IPS-NIHi11 (cell line): ENCODE measurements around the gene PDGFRA.
A peak's percentile ranks its signal among the peaks of the same experiment; 100 is the strongest.

Experiments
- DNase-seq: peaks from one replicate; pipeline ENCODE4 v3.0.0; 2012; ENCODE audit warnings: mixed read lengths, low spot score

PDGFRA gene

GRCh38 chr4:54256491-54257486 is 27.7 kb downstream of the PDGFRA start:
- DNase-seq: no peak

DNA sequence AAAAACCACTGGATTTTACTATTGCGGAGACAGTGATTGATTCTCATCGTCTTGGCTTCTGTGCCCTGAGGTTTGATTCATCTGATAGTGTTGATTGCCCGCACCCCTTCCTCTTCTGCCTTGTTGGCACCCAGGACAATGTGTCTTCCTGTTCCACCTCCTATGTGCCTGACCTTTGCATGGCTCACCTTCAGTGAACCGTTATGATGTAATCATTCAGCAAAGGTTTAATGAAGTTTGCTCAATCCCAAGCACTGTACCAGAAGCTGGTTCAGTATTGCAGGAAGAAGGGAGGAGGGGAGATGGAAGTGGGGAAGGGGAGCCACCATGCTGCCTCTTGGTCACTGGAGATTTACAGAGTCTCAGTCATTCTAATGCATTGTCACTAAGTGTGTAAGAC is 36.3 kb downstream of the PDGFRA start:
- no peak for DNase-seq

- DNase-seq: no peak
Measured at GRCh38 chr4:54268151-54268550, 39.1 kb downstream of the PDGFRA start.

DNA sequence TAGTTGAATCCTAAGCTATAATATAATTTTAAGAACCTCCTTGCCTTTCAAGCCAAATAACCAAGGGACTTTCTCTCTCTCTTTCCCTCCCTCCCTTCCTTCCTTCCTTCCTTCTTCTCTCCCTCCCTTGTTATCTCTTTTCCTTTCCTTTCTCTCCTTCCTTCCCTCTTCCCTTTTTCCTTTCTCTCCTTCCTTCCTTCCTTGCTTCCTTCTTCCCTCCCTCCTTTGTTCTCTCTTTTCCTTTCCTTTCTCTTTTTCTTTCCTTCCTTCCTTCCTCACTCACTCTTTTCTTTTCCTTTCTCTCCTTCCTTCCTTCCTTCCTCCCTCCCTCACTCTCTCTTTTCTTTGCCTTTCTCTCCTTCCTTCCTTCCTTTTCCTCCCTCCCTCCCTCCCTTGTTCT is 42.4 kb downstream of the PDGFRA start:
- DNase-seq: no peak

DNA sequence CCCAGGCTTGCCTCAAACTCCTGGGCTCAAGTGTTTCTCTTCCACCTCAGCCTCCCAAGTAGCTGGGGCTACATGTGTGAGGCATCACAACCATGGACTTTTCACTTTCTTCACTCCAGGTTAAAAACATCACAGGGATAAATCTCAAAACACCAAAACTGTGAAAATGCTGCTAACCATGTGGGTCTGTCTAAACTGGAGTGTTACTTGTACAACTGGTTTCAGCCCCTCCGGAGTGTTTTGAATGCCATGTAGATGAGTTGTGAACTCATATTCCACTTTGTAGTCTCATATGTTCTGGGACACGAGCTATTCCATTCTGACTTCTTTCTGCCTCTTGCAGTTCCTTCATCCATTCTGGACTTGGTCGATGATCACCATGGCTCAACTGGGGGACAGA is 43.0 kb downstream of the PDGFRA start:
- no peak for DNase-seq

DNA sequence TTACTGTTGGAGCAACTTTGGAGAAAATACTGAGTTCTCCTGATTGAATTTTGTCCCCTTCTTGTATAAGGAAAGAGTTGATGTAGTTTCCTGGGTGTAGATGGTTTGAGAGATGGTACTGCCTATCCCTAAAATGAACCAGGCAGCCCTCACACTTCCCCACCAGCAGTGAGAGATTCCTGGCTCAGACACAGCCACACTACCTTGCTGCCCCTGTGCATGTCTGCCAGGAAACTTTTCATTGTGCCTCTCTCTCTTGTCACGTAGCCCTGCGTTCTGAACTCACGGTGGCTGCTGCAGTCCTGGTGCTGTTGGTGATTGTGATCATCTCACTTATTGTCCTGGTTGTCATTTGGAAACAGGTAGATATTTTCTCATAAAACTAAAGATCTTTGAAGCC is 45.2 kb downstream of the PDGFRA start:
- no peak for DNase-seq

- DNase-seq: no peak
Measured at GRCh38 chr4:54274795-54275665, 45.9 kb downstream of the PDGFRA start.

- DNase-seq: no peak
Measured at GRCh38 chr4:54276641-54277430, 47.7 kb downstream of the PDGFRA start.

DNA sequence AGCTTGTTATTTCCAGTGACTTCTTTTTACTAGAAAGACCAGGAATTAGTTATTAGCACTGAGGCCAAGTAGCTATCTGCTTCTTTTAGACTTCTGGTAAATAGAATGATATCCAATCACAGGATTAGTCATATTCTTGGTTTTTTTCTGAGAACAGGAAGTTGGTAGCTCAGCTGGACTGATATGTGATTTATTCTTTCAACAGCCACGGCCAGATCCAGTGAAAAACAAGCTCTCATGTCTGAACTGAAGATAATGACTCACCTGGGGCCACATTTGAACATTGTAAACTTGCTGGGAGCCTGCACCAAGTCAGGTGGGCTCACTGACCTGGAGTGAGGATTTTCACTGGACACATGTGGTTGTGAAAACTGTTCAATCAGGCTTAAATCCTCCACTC is 48.6 kb downstream of the PDGFRA start:
- DNase-seq: no peak

DNA sequence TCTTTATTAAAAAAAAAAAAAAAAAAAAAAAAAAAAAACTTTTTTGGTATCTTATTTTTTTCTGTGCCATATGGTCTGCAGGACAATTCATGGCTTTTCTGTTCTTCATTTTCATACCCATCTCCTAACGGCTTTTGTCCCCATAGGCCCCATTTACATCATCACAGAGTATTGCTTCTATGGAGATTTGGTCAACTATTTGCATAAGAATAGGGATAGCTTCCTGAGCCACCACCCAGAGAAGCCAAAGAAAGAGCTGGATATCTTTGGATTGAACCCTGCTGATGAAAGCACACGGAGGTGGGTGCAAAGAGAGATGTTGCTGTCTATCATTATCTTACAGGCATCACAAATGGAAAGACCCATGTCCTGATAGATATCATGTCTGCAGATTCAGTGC is 49.1 kb downstream of the PDGFRA start:
- peak; percentile 19 for DNase-seq

DNA sequence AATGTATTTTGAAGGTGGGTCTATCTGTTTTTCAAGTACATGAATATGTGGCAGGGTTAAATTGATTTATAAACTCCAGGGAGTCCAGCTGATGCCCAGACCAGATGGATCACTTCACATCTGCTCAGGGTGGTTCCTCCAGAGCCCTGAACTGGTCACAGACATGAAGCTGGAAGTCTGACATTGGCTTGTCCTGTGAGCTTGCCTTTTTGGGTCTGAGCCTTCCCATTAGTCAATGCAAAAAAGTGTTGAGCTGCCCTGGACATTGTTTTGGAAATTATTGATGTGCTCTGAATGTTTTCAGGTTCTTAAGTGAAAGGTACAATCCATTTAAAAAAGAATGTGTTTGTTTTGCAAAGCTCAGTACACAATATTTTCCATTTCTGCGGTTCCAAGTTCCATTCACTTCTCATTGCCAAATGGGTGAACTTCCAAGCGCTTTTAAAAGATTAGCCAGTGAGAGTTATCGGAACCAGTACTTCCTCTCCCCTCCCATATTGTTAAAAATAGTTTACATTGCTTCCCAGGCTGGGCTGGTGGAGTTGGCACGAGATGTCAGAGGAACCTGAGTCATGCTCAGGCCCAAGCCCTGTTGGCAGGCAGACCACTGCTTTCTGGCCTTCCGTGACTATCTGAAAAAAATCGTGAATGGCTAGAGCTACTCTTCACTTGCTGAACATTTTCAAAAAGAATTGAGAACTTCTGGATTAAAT is 52.1 kb downstream of the PDGFRA start:
- no peak for DNase-seq

- no peak for DNase-seq
Measured at GRCh38 chr4:54282837-54283236, 53.7 kb downstream of the PDGFRA start.

DNA sequence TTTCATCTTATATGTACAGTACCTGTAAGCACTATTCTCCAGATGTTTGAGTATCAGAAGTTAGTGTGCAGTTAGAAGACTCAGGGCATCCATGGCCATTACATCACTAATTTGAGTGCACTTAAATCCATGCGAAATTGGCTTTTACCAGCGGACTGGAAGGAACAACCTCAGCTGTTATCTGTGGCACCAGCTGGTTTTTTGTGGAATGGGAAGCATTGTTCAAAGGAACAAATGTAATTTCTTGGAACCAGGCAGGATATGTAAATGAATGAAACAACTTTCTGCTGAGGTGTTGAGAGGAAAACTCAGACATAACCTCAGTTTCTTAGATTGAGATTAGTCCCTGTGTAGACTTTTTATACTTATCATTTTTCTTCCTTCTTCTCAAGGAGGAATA is 60.2 kb downstream of the PDGFRA start:
- no peak for DNase-seq

DNA sequence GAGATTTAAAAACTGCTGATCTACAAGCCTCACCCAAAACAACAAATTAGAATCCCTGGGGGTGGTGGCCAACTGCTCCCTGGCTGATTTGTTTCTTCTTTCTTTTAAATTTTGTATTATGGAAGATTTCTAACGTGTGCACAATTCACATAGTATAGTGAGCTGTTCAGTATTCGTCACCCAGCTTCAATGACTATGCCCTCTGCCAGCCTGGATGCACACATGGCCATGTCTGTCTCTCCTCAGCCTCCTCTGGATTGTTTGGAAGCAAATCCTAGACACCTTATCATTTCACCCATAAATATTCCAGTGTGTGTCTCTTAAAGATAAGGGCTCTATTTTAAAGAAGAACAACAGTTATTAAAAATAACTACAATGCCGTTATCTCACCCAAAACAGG is 61.9 kb downstream of the PDGFRA start:
- no peak for DNase-seq

DNA sequence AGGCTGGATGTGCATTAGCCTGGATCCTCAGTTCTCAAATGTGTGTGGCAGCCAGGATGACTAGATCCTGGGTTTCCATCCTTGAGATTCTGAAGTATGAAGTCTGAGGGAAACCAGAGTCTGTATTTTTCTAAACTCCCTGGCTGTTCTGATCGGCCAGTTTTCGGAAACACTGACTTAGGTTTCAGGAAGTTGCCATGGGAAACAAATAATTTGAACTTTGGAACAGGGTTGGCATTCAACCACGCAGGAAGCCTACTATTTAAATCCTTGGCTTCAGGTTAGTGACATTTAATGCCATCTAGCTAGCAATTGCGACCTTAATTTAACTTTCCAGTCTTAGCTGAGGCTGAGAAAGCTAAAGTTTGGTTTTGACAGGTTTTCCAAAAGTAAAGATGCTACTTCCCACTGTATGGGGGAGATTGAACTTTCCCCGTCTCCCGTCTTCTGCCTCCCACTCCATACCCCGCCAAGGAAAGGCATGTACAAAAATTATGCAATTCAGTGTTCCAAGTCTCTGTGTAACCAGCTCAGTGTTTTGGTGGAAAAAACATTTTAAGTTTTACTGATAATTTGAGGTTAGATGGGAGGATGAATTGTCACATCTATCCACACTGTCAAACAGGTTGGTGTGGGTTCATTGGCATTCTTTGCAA is 67.6 kb downstream of the PDGFRA start:
- DNase-seq: no peak

DNA sequence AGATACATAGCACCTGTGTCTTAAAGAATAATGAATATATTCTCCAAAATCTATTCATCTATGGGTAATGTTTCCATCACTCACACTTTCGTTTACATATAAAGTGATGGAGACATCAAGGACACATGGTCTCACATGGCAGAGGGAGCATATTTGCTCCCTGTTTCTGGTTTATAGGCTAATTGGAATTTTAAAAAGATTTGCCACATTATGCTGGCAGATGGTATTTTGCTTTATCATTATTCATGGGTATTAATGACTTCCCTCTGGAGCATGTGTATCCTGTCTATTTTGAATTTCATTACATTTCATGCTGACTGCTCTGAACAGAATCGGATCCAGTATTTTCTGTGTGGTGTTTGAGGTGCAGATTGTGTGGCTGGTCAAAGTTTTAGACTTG is 79.0 kb downstream of the PDGFRA start:
- DNase-seq: no peak

DNA sequence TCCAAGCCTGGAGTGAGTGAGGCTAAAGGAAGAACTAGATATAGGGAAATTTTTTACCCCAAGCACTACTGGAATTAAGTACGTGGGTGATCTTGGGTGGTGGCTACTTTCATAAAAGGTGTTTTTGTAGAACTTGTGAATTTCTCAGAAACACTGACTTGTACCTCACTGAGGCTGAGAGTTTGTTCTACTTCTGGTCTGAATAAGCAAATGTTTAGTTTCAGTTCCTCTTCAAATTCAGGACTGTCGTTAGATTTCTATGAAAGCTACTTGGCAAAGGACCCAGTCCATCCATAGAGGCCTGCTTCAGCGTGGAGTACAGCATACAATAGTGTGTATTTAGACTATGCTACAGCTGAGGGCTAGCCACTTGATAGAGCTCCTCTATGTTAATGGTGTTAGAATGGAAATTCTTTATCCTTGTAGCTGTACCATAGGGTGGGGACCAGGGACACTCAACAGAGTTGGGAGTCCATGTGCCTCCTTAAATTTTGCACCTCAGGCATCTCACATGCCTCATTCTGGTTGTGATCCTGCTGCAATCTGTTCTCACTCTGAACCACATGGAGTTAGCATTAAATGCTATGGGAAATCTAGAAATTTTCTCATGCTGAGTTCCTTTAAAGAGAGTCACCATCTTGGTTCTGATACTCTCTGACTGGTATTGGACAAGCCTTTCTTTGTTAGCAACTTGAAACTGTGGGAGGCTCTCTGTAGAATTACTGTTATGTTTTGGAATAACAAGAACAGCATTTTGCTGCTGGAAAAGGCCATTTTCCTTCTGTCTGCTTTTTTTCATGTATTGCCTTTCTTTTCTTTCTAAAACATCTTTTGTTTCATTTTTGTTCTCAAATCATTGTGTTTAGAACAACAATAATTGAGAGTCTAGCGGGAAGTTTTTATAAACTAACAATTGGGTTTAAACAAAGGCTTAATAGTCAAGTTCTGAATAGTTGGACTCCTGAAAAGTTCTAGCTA is 86.8 kb downstream of the PDGFRA start:
- DNase-seq: no peak

DNA sequence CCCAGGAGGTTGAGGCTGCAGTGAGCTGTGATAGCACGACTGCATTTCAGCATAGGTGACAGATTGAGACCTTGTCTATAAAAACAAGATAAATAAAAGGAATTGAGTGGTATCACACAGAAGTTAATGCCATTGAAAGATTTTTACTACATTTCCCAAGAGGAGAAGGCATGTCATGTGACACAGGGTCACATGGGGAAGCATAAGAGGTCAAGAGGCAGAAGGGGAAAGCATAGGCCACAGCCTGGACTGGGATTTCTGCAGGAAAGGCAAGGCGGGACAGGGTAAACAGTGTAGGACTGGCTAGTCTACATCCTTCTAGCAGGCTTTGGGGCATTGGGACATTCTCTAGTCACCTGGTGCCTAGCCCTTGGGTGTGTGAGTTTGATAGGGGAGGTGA is 88.6 kb downstream of the PDGFRA start:
- no peak for DNase-seq

- DNase-seq: peak; percentile 64
Measured at GRCh38 chr4:54318904-54319303, 89.8 kb downstream of the PDGFRA start.
